ENCODE data around the gene RBMY1A1.
"Not testable (repeated sequence)": the region's sequence is repeated elsewhere in the genome, so short reads cannot be mapped to it uniquely, and the experiment has no call there.

The RBMY1A1 gene

DNA sequence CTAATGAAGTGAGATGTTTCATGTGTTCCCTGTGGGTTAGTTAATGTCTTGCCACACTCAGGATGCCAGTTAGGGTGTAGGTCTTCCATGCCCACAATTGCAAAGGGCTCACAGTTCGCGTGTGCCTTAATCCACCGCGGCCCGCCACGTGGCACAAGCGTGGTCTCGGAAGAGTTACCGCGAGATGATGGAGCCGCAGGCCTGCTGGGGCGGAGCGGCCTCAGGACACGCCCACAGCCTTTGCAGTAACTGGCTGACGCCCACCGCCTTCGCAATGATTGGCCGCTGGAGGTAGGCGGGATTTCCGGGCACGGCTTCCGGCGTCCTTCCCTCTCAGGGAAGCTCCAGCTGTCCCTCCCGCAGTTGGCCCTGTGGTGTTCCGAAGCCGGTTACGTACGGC is at the start of gene RBMY1A1:
RBMY1A1 (plus strand) TSS at position 301 of the 400 bp plus-strand sequence. CDS start 2,013 bp downstream, outside the sequence.
- DNase-seq, result not testable (repeated sequence)

DNA sequence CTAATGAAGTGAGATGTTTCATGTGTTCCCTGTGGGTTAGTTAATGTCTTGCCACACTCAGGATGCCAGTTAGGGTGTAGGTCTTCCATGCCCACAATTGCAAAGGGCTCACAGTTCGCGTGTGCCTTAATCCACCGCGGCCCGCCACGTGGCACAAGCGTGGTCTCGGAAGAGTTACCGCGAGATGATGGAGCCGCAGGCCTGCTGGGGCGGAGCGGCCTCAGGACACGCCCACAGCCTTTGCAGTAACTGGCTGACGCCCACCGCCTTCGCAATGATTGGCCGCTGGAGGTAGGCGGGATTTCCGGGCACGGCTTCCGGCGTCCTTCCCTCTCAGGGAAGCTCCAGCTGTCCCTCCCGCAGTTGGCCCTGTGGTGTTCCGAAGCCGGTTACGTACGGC is 23.6 kb upstream of the RBMY1A1 start, which contains the start of gene RBMY1B:
RBMY1B (plus strand) TSS at position 301 of the 400 bp plus-strand sequence. CDS start 2,013 bp downstream, outside the sequence.
- not testable (repeated sequence) for DNase-seq

DNA sequence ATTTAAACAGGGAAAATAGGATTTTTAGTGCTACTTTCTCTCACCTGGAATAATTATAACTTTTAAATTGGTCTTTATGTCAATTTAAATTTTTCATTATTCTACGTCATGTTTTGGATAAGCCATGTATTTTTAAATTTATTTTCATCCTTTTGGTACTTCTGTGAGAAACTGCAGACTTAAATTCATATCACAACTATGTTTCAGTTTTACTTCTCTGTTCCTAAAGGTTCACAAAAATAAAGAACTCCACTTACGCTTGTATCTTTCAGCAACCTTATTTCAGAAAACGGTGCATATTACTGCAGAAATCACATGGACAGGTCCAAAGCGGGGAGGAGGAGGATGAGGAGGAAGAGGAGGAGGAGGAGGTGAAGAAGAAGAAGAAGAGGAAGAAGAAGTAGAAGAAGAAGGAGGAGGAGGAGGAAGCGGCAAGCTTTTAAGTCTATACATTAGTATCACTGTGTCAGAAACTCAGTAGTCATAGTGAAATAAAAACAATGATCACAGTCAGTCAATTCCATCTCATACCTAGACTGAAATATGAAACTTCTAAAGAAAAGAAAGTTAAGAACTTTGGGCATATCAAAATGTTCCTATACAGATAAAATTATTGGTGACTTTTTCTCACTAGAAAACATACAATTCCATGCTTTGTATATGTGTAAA is 24.8 kb downstream of the RBMY1A1 start:
- not testable (repeated sequence) for DNase-seq

DNA sequence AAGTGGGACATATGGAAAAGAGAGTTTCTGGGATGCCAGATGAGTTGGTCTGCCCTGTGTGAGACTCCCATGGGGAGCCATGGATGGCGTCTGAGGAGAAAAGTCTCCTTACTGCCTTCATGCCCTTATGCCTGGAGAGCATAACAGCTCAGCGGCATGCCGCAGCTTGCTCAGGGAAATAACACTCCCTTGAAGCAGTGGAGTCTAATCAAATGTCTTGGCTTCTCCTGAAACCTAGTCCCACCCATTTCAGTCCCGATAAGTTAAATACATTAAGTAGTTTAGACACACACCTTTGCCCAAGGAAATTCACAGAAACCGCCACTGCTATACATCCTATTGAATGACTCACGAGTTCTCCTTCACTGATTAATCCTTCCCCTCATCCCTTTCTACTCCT is 50.8 kb downstream of the RBMY1A1 start:
- DNase-seq, result no peak

DNA sequence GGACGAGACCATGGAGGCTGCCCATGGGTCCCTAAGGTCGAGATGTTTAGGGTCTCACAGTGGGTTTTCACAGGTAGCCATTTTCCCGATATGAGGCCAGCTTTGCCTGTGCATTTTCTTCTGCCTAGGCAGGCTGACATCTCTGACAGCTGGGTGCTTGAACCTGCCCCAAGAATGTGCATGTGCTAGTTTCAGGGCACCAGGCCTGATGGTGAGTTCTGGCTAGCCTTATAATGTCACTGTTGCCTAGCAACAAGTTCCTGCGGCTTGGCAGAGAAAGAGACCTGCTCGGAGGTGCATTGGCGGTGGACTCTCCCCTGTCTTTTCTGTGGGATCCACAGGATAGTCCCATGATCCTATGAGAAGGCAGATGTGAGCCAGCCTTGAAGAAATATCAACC is 51.8 kb downstream of the RBMY1A1 start:
- DNase-seq, result not testable (repeated sequence)

DNA sequence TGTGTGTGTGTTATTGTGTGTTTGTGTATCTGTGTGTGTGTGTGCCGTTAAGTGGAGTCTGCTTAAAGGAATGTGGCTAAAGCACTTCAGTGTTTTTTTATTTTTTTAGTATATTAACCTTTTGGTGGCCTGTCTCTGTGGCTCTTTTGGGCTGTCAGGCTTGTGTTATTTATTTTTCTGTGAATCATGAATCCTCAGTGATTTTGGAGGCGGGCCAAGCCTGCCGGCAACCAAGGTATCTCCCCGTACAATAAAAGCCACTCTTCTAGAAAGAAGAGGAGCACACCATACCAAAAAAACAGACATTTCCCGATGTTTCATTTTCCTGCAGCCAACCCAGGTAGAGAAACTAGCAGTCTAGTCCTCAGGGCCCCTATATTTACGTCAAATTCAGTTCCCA is 57.4 kb downstream of the RBMY1A1 start:
- DNase-seq, result no peak

DNA sequence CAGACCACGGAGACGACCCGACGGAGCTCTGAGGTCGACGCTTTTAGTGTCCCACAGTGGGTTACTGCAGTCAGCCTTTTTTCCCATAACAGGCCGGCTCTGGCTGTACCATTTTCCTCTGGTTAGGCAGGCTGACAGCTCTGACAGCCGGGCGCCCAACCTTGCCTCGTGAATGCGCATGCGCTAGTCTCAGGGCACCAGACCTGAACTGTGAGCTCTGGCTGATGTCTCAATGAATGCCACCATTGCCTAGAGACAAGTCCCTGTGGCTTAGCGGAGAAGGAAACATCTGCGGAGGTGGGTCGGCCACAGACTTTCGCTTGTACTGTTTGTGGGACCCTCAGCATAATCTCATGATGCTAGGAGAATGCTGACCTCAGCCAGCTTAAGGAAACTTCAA is 61.6 kb downstream of the RBMY1A1 start:
- not testable (repeated sequence) for DNase-seq
